SKM-1 treated with dmso at 0.1 percent for 144 hours (cell line): ENCODE data around the gene TBCD.

Experiments
- DNase-seq: peaks from one replicate; lab custom pipeline; 2025; ENCODE audit not compliant: unreplicated experiment; lab: John Stamatoyannopoulos, UW

Gene TBCD

GRCh38 chr17:82751571-82752370 is at the start of gene TBCD:
Gene TBCD, plus strand, starts transcription at chr17:82752065. Its CDS starts 129 bp downstream, at chr17:82752194.
- DNase-seq: peak; percentile 82

- DNase-seq: no peak
Observed at GRCh38 chr17:82702231-82702927, 49.5 kb upstream of the TBCD start.

- DNase-seq: no peak
Observed at GRCh38 chr17:82703036-82703745, 48.7 kb upstream of the TBCD start.

- no peak for DNase-seq
Observed at GRCh38 chr17:82703935-82704865, 47.7 kb upstream of the TBCD start.

GRCh38 chr17:82704886-82705285 is 47.0 kb upstream of the TBCD start:
- no peak for DNase-seq

GRCh38 chr17:82705756-82706155 is 46.1 kb upstream of the TBCD start:
- DNase-seq: no peak

- DNase-seq: no peak
Observed at GRCh38 chr17:82709024-82709675, 42.7 kb upstream of the TBCD start.

- DNase-seq: no peak
Observed at GRCh38 chr17:82709676-82710498, 42.0 kb upstream of the TBCD start.

GRCh38 chr17:82710499-82711232 is 41.2 kb upstream of the TBCD start:
- DNase-seq: no peak

- DNase-seq: no peak
Observed at GRCh38 chr17:82713071-82713723, 38.7 kb upstream of the TBCD start.

GRCh38 chr17:82716203-82717010 is 35.5 kb upstream of the TBCD start, which contains the start of gene FN3KRP:
Gene FN3KRP, plus strand, starts transcription at chr17:82716706. Its CDS starts 50 bp downstream, at chr17:82716756.
- DNase-seq: peak; percentile 86

- DNase-seq: no peak
Observed at GRCh38 chr17:82718986-82719685, 32.7 kb upstream of the TBCD start.

- no peak for DNase-seq
Observed at GRCh38 chr17:82720204-82720603, 31.7 kb upstream of the TBCD start.

GRCh38 chr17:82722341-82723013 is 29.4 kb upstream of the TBCD start:
- no peak for DNase-seq

- no peak for DNase-seq
Observed at GRCh38 chr17:82723169-82723807, 28.6 kb upstream of the TBCD start.

- no peak for DNase-seq
Observed at GRCh38 chr17:82726427-82726826, 25.4 kb upstream of the TBCD start.
